ENCODE results near the gene NRP1.

- TF ChIP-seq CTCF (IDR thresholded peaks at IDR 0.05; ENCODE audit: low read depth, low read length, missing input control), result no peak
- no peak for TF ChIP-seq ZBTB33 (IDR thresholded peaks at IDR 0.05)
- no peak for TF ChIP-seq SP1 (IDR thresholded peaks at IDR 0.05)
- no peak for TF ChIP-seq RAD21 (IDR thresholded peaks at IDR 0.05)
These were observed 60.2 kb downstream of the NRP1 start for GRCh38 chr10:33274096-33274785.
